Tongue (tissue), 2 donors: ENCODE data around the gene RGS8. TPM values are rescaled to one million over a fixed set of nuclear protein-coding genes. Genes with fewer than 3 reads are reported as not detected.
"Not testable (repeated sequence)": the region's sequence is repeated elsewhere in the genome, so short reads cannot be mapped to it uniquely, and the experiment has no call there.

Experiments used
- DNase-seq: peaks from one replicate; pipeline ENCODE4 v3.0.0-alpha.2; 2015
- total RNA-seq: library from RNA; depleted of rRNA; stranded (reverse); fragments of >200 nt; gene quantifications from one replicate; pipeline ENCODE4 v1.2.3, GENCODE V29; 2014

The RGS8 gene
- total RNA-seq, 1 donor from 2014 or later: 0.10 TPM

- no peak for DNase-seq
Measured at GRCh38 chr1:182702826-182703524, 18.6 kb upstream of the RGS8 start.

- no peak for DNase-seq
Measured at GRCh38 chr1:182700351-182700709, 15.9 kb upstream of the RGS8 start.

- DNase-seq: peak; percentile 91
Measured at GRCh38 chr1:182699393-182700350, 15.3 kb upstream of the RGS8 start.

GRCh38 chr1:182698971-182699370 is 14.6 kb upstream of the RGS8 start:
- DNase-seq: no peak

GRCh38 chr1:182693139-182693538 is 8.8 kb upstream of the RGS8 start:
- DNase-seq: not testable (repeated sequence)

- no peak for DNase-seq
Measured at GRCh38 chr1:182690886-182691443, 6.6 kb upstream of the RGS8 start.

- DNase-seq: no peak
Measured at GRCh38 chr1:182688436-182689205, 4.2 kb upstream of the RGS8 start.

GRCh38 chr1:182687361-182687760 is 3.0 kb upstream of the RGS8 start:
- DNase-seq: no peak

- no peak for DNase-seq
Measured at GRCh38 chr1:182686446-182686845, 2.1 kb upstream of the RGS8 start.

GRCh38 chr1:182685215-182685614 is 828 bp upstream of the RGS8 start:
- no peak for DNase-seq

GRCh38 chr1:182682898-182683501 is 1.4 kb downstream of the RGS8 start:
- DNase-seq: no peak

- DNase-seq: no peak
Measured at GRCh38 chr1:182682406-182682805, 2.0 kb downstream of the RGS8 start.

GRCh38 chr1:182681568-182681912 is 2.8 kb downstream of the RGS8 start:
- no peak for DNase-seq

GRCh38 chr1:182680901-182681567 is 3.4 kb downstream of the RGS8 start:
- DNase-seq: no peak

- DNase-seq: no peak
Measured at GRCh38 chr1:182680408-182680807, 4.0 kb downstream of the RGS8 start.

GRCh38 chr1:182679684-182680083 is 4.7 kb downstream of the RGS8 start:
- no peak for DNase-seq

- no peak for DNase-seq
Measured at GRCh38 chr1:182677397-182678098, 6.8 kb downstream of the RGS8 start.

GRCh38 chr1:182676274-182676673 is 8.1 kb downstream of the RGS8 start:
- DNase-seq: peak; percentile 60

- peak; percentile 69 for DNase-seq
Measured at GRCh38 chr1:182674346-182675246, 9.8 kb downstream of the RGS8 start.

- no peak for DNase-seq
Measured at GRCh38 chr1:182672487-182672836, 11.9 kb downstream of the RGS8 start.
